Retina (tissue), 1 donor: ENCODE results near the gene EIF3M.
"Not testable (repeated sequence)": the region's sequence is repeated elsewhere in the genome, so short reads cannot be mapped to it uniquely, and the experiment has no call there.

Experiments used
- DNase-seq: peaks from one replicate; pipeline ENCODE4 v3.0.0-alpha.2; 2016

The EIF3M gene

DNA sequence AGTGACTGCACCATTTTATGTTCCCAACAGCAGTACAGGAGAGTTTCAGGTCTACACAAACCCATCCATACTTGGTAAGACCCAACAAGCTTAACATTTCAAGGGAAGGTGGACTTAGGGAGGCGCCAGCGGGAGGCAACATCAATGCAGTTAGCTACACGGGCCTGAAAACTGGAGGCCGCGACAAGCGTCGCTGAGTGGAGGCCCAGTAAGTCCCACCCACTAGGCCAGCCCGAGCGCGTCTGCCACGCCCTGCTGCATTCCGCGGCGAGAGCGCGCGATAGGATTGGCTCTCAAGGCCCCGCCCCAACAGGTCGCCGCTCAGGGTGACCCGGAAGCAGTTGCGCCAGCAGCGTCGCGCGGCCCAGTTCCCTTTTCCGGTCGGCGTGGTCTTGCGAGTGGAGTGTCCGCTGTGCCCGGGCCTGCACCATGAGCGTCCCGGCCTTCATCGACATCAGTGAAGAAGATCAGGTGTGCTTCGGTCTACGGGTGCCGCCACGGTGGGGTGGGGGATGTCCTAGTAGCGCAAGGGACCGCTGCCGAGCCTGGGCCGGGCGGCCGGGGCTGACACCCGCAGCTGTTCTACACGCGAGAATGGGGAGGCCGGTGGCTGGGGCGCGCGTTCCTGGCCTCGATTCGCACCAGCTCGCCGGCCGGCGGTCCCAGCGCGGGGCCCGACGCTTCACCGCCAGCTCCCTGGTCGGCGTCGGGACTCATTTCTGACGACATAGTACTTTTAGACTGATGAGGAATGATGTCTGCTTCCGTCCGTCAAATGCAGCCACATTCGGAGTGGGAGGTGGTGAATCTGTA is at the start of gene EIF3M:
Gene EIF3M (plus strand): TSS at position 373 of the 813 bp plus-strand sequence. CDS start 57 bp downstream, at position 430.
- peak; percentile 98 for DNase-seq

DNA sequence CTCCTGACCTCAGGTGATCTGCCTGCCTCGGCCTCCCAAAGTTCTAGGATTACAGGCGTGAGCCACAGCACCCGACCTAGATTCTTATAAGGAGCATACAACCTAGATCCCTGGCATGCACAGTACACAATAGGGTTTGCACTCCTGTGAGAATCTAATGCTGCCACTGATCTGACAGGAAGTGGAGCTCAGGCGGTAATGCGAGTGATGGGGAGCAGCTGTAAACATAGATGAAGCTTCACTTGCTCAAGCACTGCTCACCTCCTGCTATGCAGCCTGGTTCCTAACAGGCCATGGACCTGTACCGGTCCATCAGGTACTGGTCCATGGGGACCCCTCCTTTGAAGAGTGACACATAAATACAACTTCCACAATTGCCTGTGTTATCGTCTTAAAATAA is 44.8 kb upstream of the EIF3M start:
- DNase-seq, result no peak

DNA sequence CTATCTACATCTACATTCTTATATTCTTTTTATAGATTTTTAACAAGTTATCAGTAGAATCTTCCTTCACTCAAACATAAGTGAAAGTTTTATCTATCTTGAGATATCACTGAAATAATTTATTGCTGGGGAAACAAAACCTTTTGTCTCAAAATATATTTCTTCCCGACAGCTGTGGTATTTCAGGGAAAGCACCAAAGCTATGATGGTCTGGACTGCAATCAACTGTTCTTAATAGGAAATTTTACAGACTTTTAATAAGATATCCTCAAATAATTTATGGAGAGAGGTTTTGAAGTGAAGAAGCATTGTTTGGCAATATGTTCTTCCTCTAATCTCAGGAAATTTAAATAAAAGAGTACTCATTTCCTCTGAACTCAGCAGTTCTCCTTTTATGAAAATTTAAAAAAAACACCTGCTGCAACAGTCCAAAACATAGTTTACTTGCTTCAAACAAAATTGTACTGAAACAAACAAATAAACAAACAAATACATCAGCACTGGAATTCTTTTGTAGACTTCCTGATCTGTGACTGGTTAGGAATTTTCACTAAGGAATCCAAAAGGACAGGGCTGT is 33.9 kb upstream of the EIF3M start:
- DNase-seq, result no peak

DNA sequence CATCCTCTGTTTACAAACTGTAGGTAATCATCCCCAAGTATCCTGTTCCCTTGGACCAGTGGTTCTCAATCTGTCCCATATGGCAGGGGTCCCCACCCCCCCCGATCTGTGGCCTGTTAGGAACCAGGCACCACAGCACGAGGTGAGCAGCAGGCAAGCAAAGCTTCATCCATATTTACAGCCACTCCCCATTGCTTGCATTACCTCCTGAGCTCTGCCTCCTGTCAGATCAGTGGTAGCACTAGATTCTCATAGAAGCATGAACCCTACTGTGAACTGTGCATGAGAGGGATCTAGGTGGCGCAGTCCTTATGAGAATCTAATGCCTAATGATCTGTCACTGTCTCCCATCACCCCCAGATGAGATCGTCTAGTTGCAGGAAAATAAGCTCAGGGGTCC is 33.4 kb upstream of the EIF3M start:
- no peak for DNase-seq

- DNase-seq, result no peak
Measured at GRCh38 chr11:32555091-32555490, 28.5 kb upstream of the EIF3M start.

- DNase-seq, result no peak
Measured at GRCh38 chr11:32555895-32556294, 27.7 kb upstream of the EIF3M start.

DNA sequence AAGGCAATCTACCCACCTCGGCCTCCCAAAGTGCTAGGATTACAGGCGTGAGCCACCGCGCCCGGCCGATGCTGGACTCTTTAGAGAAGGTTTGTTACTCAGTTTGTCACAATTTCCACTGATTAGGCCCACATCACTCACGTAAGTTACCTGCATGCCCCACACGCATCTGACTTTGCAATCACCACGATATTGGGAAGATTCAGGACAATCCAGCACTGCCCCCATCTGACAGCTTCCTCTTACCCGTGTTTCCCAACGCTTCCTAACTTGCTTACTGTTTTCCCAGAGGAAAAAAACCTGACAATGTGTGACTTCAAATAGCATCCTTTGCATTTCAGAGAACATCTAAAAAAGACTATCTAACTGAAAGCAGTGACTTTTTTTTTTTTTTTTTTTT is 21.8 kb upstream of the EIF3M start:
- DNase-seq, result no peak

GRCh38 chr11:32562839-32563599 is 20.6 kb upstream of the EIF3M start:
- DNase-seq, result peak; percentile 26

DNA sequence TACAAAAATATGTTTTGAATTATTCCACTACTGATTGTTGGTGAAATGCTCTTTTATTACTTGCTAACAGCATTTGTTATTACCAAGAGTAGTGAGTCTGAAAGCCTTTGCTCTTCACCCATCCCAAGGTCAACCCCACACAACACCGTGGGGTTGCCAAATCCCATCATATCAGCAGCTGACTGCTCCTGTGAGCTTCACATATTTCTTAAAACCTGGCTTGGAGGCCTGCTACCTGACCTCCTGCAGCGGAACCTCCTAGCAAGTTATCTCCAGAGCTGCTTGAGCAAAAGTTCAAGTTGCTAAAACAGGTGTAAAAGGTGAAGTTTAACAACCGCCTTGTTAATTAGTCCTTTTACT is 20.1 kb upstream of the EIF3M start:
- peak; percentile 6 for DNase-seq

DNA sequence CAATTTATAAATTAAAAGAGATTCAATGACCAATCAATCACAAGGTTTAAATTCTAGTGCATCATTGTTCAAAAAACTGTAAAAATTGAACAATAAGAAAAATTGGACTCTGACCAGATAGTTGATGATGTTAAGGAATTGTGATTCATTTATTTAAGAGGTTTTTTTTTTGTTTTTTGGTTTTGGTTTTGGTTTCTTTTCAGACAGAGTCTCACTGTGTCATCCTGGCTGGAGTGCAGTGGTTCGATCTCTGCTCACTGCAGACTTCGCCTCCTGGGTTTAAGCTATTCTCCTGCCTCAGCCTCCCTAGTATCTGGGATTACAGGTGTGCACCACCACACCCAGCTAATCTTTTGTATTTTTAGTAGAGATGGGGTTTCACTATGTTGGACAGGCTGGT is 17.1 kb upstream of the EIF3M start:
- DNase-seq, result no peak

- DNase-seq, result no peak
Measured at GRCh38 chr11:32567154-32567553, 16.5 kb upstream of the EIF3M start.

GRCh38 chr11:32569313-32569881 is 14.2 kb upstream of the EIF3M start:
- DNase-seq, result no peak

DNA sequence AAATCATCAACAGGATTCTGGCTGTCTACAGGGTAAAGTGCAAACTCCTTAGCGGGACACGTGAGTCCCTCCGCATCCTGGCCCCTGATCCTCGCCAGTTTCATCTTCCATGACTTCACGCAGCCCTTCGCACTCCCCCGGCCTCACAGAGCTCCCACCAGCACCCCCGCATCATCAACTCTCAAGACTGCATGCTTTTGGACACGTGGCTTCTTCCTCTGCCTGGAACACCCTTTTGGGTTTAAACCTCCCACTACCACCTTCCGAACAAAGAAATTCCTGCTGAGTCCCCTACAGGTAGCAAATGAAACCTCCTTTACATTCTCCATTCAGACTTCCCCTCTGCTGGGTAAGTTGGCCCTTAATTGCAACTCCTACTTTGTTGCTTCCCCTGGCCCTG is 12.6 kb upstream of the EIF3M start:
- no peak for DNase-seq

GRCh38 chr11:32573228-32573627 is 10.4 kb upstream of the EIF3M start:
- DNase-seq, result no peak

GRCh38 chr11:32574421-32574820 is 9.2 kb upstream of the EIF3M start:
- DNase-seq, result no peak

DNA sequence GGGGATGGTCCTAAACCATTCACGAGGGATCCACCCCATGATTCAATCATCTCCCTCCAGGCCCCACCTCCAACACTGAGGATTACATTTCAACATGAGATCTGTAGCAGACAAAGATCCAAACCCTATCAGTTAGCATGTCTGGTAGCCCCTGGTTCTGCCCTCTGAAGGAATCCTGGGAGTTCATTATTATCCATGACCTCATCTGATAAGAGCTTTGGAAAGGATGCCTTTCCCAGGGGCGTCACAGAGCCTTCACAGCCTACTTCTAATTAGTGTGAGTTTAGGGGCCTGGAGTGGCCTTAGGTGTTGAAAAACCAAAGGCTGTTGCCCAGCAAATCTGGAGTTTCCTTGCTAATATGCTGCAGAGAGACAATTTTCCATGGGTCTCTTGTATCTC is 8.6 kb upstream of the EIF3M start:
- DNase-seq, result no peak

GRCh38 chr11:32576456-32576855 is 7.2 kb upstream of the EIF3M start:
- no peak for DNase-seq

DNA sequence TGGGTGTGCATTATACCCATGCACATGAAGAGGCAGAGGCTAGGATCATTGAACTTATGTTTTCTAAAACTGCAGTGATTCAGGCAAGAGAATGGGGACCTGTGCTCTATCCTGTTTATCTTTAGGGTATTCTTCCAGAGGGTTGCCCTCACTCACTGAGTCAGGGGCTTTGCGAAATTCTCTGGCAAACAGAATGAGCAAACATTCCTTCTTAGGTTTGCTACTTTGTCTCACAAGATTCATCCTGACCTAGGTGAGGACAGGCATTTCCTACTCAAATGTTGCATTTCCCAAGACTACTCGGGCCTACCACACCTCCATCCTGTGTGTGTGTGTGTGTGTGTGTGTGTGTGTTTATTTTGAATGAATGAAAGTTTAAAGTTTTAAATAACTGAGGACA is 2.7 kb upstream of the EIF3M start:
- DNase-seq, result no peak

GRCh38 chr11:32581556-32581955 is 2.1 kb upstream of the EIF3M start:
- no peak for DNase-seq

DNA sequence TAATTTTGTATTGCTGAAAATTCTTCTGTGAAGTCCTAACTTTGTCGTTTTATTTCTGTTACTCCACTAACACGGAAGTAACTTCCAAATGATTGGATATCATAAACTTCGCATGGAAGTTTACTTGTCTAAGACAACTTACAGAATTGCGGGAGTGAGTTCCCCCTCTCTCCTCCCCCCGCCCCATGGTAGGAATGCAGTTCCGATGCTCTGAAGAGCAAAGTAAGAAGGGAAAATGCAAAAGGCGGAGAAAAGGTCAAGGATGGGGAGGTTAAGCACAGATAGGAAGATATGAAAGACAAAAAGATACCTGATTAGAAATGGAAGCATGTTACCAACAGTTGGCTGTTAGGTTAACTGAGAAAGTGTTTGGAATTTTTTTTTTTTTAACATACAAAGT is 1.3 kb downstream of the EIF3M start:
- no peak for DNase-seq

GRCh38 chr11:32586576-32587190 is 3.1 kb downstream of the EIF3M start:
- no peak for DNase-seq

DNA sequence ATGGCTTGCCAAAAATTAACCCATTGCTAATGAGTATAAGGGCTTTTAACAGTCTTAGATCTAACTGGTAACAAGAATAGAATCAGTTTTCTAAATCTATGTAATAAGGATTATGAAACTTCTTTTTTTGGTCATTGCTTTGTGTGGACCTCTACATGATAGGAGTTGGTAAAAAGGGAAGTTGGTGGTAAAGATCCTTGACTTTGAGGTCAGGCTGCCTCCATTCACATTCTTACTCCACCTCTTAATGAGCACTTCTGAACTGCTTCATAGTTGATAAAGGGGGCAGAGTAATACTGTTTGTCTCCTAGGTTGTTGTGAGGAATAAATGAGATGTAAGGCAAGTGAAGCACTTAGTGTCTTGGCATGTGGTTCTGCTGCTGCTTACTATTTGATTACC is 10.6 kb downstream of the EIF3M start:
- no peak for DNase-seq

GRCh38 chr11:32596114-32596513 is 12.5 kb downstream of the EIF3M start:
- DNase-seq, result not testable (repeated sequence)
